Kidney epithelial cell (primary cell): ENCODE results near the gene ZNF830. TPM values are rescaled to one million over a fixed set of nuclear protein-coding genes. Genes with fewer than 3 reads are reported as not detected.
"Not testable (repeated sequence)": the region's sequence is repeated elsewhere in the genome, so short reads cannot be mapped to it uniquely, and the experiment has no call there.

Source experiments
- DNase-seq: peaks from one replicate; pipeline ENCODE4 v3.0.0-alpha.2; 2010; ENCODE audit warnings: low read depth
- H3K27me3 ChIP-seq: 2 replicates; pipeline ENCODE4 v1.6.0; 2011; ENCODE audit warnings: low read length; ENCODE audit not compliant: control insufficient read depth, insufficient read depth
- H3K36me3 ChIP-seq: 2 replicates; pipeline ENCODE4 v1.5.1; 2011; ENCODE audit warnings: low read length; ENCODE audit not compliant: control insufficient read depth, insufficient read depth
- H3K4me3 ChIP-seq: 2 replicates; pipeline ENCODE4 v1.5.1; 2011; ENCODE audit warnings: low read depth, mild to moderate bottlenecking, control low read depth, low read length
- total RNA-seq: library from RNA; depleted of rRNA; stranded (reverse); fragments of >200 nt; gene quantifications from 2 replicates; pipeline ENCODE4 v1.2.3, GENCODE V29; 2015
- TF ChIP-seq, protein P1 (sequence below): IDR thresholded peaks from 2 replicates; pipeline ENCODE4 v1.5.1; 2011; ENCODE audit warnings: mild to moderate bottlenecking, moderate library complexity, low read length, control low read depth, inconsistent platforms; ENCODE audit not compliant: insufficient read depth, poor library complexity, severe bottlenecking

The ZNF830 gene
- total RNA-seq, 1 donor from 2014 or later: 11.1 TPM

DNA sequence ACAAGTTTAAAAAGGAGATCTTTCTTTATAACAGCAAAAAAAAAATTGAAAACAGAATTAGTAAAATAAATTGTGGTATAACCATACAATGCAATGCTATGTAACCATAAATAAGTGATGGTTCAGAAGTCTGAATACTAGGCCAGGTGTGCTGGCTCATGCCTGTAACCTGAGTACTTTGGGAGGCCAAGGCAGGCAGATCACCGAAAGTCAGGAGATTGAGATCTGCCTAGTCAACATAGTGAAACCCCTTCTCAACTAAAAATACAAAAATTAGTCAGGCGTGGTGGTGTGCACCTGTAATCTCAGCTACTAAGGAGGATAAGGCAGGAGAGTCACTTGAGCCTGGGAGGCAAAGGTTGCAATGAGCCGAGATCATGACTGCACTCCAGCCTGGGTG lies 34.7 kb upstream of the ZNF830 start:
- DNase-seq: no peak
- TF ChIP-seq, protein P1, sequence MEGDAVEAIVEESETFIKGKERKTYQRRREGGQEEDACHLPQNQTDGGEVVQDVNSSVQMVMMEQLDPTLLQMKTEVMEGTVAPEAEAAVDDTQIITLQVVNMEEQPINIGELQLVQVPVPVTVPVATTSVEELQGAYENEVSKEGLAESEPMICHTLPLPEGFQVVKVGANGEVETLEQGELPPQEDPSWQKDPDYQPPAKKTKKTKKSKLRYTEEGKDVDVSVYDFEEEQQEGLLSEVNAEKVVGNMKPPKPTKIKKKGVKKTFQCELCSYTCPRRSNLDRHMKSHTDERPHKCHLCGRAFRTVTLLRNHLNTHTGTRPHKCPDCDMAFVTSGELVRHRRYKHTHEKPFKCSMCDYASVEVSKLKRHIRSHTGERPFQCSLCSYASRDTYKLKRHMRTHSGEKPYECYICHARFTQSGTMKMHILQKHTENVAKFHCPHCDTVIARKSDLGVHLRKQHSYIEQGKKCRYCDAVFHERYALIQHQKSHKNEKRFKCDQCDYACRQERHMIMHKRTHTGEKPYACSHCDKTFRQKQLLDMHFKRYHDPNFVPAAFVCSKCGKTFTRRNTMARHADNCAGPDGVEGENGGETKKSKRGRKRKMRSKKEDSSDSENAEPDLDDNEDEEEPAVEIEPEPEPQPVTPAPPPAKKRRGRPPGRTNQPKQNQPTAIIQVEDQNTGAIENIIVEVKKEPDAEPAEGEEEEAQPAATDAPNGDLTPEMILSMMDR: no peak
- H3K27me3 ChIP-seq: no peaks in the 10 kb centered on the region
- no peaks in the 10 kb centered on the region for H3K36me3 ChIP-seq
- H3K4me3 ChIP-seq: no peak overlapping the region

DNA sequence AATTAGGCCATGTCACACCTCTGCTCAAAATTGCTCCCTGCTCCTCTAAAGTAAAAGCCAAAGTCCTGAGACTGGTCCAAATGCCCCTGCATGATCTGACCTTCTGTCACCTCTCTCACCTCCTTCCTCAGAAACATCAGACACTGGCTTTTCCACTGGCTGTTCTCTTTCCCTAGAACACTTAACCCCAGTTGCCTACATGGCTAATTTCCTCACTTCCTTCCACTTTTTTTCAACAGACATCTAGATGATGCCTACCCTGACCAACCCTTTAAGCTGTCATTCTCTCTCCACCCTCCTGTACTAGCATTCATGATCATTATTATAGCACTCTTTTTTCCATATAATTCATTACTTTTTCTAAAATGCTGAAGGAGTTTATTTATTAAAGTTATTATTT lies 31.1 kb upstream of the ZNF830 start:
- TF ChIP-seq, protein P1: no peak
- DNase-seq: no peak
- H3K27me3 ChIP-seq: no peaks in the 10 kb centered on the region
- H3K36me3 ChIP-seq: no peaks in the 10 kb centered on the region
- no peak overlapping the region for H3K4me3 ChIP-seq

DNA sequence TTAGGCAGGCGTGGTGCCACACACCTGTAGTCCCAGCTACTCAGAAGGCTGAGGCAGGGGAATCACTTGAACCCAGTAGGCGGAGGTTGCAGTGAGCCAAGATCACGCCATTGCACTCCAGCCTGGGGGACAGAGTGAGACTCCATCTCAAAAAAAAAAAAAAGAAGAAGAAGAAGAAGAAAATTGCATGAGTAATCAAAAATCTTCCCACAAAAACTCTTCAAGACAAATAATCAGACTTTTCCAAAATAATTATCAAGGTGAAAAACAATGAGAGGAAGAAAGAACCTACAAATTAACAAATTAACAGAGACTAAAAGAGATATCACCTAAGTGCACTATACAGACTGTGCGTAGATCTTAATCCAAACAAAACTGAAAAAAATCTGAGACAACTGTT lies 10.6 kb upstream of the ZNF830 start:
- not testable (repeated sequence) for H3K36me3 ChIP-seq, H3K4me3 ChIP-seq, H3K27me3 ChIP-seq, DNase-seq

DNA sequence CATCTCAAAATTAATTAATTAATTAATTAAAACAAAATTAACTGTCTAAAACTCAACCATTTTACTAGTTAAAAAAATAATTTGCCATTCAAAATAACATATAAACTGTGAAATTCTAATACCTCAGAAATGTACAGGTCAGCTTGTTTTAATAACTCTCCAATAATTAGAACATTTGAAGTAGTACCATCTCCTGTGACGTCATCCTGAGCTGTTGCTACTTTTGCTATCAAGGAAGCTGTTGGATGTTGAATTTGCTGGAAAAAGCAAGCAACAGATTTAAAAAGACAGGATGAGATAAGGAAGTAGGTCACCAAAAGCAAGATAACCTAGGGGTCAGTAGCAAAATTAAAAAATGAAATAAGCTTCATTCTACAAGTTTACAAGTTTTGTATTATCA lies 2.9 kb upstream of the ZNF830 start:
- H3K36me3 ChIP-seq: no peaks in the 10 kb centered on the region
- TF ChIP-seq, protein P1: no peak
- DNase-seq: no peak
- no peaks in the 10 kb centered on the region for H3K27me3 ChIP-seq
- H3K4me3 ChIP-seq: no peak overlapping the region

DNA sequence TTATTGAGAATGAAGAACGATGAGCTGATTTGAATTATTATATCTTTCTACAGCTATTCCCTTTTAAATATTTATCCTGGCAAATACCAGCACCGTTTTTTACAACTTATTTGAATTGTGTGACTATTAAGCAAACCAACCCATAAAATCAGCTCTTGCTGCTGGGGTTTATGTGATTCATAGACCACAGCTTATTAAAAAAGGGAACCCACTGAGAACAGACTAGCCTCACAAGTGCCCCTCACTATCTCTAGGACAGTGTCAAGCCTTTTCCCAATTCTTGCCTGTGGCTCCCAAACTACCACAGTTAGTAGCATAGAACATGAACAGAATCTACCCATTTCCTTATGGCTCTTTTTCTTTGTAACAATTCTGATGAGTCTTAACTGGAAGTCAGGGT lies 12.8 kb downstream of the ZNF830 start:
- H3K4me3 ChIP-seq: no peak overlapping the region
- no peaks in the 10 kb centered on the region for H3K36me3 ChIP-seq
- H3K27me3 ChIP-seq: no peaks in the 10 kb centered on the region
- TF ChIP-seq, protein P1: no peak
- no peak for DNase-seq

DNA sequence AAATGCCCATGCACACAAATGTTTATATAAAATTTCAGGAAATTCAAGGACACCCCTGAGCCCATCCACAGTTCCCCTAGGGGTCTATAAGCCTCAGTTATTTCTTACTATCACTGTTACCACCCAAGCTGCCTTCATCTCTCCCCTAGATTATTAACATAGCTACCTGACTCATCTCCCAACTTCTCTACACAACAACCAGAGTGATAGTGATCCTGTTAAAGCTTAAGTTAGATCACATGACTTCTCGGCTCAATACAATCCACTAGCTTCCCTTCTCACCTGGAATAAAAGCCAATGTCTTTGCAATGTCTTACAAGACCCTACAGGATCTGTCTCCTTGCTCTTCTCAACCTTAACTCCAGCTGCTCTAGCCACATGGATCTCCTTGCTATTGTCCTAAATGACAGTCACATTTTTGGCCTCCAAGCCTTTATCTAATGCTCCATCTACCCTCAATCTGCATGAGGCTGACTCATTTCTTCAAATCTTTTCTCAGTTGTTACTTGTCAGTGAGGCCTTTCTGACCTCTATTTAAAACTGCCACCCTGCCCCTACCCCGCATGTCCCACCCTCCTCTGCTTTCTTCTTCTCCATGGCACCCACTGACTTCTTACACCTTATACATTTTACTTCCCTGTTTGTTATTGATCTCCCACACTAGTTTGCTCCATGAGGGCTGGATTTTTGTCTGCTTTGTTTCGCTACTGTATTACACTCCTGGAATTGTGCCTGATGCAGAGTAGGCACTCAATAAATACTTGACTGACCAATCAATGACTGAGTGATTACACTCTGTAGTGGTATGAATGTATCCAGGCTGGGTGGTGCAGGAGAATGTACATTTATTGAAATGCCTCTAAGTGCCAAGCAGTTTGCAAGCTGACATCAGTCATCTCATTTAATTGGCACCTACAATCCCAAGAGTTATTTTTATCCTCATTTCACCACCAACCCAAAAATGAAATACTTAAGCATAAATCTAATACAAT lies 13.8 kb downstream of the ZNF830 start:
- no peaks in the 10 kb centered on the region for H3K36me3 ChIP-seq
- no peaks in the 10 kb centered on the region for H3K27me3 ChIP-seq
- no peak for DNase-seq
- TF ChIP-seq, protein P1: no peak
- no peak overlapping the region for H3K4me3 ChIP-seq
